ENCODE results near the gene ESRP2.

The ESRP2 gene

GRCh38 chr16:68235887-68236136 lies at the start of gene ESRP2:
ESRP2 (minus strand) TSS chr16:68236127; CDS start chr16:68236045, 82 bp downstream.
- DNase-seq: no peak

GRCh38 chr16:68285683-68286082 lies 49.8 kb upstream of the ESRP2 start:
- no peak for DNase-seq

DNA sequence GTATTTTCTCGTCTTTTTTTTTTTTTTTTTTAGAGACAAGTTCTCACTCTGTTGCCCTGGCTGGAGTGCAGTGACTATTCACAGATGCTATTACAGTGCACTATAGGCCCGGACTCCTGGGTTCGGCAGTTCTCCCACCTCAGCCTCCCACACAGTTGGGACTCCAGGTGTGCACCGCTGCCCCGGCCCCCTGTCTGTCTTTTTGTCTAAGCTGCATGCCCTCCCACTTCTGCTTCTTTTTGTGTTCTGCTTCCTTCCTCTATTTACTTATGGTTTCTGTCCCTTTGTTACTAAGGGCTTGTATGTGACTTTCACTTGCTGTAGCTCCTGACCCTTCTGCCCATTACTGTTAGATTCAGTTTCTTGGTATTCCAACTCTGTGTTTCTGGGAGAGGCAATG lies 48.9 kb upstream of the ESRP2 start:
- no peak for DNase-seq

DNA sequence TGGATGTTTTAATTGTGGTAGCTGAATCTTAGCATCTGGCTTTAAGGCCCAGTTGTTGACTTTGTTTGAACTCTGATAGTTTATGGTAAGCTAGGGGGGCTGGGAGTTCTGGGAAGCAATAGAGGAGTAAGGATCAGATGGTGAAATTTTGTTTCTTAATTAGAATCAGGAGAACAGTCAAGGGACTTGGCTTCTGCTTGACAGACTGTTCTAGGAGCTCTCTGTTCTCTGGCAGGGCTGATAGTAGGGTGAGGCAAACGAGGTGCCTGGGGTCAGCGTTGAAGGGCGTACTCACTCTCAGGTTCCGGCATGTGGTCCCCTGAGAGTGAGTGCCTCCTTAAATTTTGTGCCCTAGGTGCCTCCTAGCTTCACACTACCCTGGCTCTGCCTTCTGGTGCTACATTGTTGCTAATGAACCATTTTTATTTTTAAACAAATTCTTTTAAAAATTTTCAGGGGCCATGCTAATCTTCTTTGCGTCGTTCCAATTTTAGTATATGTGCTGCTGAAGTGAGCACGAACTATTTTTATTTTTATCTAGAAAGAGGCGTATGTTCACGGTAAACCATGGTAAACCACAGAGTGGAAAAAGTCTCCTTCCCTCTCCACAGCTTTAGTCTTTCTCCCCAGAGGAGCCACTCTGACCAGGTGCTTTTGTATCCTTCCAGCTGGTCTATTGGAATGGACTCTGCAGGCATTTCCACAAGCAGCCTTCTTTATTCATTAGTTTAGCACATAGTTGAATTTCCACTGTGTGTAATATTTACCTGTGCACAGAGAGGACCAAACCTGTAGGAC lies 48.1 kb upstream of the ESRP2 start:
- DNase-seq: no peak

DNA sequence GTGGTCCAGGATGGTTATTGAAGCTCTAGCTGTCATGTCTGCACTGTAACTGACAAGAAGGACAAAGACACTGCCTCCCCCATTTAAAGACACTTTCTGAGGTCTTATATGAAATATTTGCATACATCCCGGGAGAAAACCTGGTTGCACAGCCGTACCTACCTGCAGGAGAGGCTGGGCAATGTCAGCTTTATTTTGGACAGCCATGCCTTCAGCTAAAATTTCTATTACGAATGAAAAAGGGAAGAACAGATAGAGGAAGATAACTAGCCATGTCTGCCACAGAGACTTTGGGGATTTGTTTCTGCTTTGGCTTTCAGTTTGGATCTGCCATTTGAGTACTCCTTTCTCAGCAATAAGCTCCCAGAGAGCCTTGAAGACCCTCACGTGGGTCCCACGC lies 47.4 kb upstream of the ESRP2 start:
- no peak for DNase-seq

GRCh38 chr16:68282064-68282452 lies 46.1 kb upstream of the ESRP2 start:
- DNase-seq: no peak

- no peak for DNase-seq
Observed at GRCh38 chr16:68281368-68282063, 45.6 kb upstream of the ESRP2 start.

GRCh38 chr16:68279726-68280558 lies 44.0 kb upstream of the ESRP2 start:
- no peak for DNase-seq

- DNase-seq: no peak
Observed at GRCh38 chr16:68276223-68276622, 40.3 kb upstream of the ESRP2 start.

DNA sequence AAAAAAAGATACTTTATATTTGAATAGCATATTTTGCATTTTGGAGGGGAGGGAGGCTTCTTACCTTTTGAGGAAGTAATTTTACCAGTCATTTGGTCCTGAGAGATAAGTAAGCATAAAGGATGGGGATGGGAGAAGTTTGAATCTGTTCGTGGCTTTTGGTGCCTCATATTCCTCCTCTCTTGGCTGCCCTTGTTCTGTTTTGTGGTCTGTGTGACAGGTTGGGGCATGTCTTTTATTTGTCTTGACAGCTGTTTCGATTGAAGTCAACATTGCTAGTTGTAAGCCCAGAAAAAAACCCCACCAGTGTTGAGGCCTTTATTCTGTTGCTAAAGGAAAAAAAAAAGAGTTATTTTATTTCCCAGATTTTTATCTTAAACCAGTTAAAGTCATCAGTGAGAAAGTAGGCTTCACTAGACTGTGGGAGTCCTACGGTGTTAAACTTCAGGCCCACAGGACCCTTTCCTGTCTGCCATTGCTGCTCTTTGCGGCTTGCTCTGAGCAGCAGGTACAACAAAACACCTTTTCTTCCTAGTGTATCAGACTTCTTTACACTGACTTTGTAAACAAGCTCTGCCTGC lies 39.8 kb upstream of the ESRP2 start:
- peak; percentile 37 for DNase-seq

DNA sequence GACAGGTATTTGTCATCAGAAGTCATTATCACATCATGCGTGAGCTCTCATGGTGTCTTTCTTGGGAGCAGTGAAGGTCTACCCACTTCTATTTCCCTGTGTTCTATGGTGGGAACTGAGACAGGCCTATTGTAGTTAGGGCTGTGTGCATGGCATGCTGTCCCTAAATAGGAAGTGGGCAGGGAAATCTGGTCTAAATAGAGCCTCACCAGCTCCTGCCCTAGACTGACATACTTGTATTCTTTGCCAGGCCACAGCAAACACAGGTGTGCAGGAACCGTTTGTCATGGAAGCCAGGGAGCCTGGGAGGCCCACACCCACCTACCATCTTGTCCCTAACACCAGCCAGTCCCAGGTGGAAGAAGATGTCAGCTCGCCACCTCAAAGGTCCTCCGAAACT lies 38.5 kb upstream of the ESRP2 start:
- no peak for DNase-seq

GRCh38 chr16:68273896-68274295 lies 38.0 kb upstream of the ESRP2 start:
- DNase-seq: no peak

- DNase-seq: no peak
Observed at GRCh38 chr16:68273459-68273858, 37.5 kb upstream of the ESRP2 start.

DNA sequence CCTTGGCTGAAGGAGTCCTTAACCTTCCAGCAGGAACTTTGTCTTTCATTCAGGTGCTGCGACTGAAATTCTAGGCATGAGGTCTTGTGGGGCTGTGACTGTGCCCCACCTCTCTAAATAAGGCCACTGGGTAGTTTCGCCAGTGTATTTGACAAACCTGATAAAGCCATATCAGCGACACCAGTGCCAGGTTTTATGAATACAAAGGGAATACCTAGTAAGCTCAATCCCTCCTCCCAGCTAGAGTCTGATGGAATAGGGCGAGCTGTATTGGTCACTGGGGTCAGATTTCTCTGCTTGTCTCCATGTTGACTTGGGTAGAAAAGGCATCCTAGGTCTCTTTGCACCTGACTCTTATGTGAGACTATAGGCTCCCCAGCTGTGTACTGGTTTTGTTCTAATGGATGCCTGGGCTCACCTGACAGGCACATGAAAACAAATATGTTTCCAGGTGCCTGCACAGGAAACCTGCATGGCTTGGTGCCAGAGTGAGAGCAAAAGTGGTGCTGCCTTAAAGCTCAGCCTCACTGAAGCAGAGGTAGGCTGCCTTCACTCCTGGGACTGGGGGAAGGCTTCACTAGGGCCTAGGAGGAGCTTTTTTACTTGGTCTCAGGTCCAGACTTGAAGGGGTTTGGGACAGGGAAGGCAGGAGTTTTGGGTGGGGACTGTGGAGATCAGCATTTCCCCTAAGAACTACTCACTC lies 36.7 kb upstream of the ESRP2 start:
- DNase-seq: no peak

DNA sequence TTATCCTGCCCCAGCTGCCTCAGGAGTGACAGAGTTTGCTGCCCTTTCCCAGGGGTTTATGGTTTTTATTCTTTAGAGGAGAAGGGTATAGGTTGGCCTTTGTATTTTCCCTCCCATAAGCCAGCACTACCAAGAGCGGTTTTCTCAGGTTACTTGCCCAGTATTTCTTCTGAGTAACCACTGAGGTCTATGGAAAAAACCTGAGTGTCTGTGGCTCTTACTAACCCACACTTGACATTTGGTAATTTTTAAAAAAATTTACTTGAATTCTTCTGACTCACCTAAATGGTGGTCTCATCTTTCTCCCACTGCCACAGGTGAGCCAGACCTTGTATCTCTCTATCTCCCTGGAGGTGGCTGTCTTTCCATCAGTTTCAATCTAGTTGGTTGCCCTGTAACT lies 34.4 kb upstream of the ESRP2 start:
- DNase-seq: no peak

DNA sequence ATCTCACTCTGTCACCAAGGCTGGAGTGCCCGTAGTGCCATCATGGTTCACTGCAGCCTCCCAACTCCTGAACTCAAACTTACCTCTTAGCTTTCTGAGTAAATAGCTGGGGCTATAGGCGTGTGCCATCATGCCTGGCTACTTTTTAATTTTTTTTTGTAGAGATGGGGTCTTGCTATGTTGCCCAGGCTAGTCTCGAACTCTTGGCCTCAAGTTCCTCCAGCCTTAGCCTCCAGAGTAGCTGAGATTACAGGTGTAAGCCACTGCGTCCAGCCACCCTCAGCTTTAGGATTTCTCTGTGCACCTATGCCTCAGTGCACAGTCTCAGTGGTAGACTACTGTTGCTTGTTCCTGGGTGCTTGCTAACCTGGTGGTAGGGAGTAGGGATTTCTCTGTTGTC lies 33.9 kb upstream of the ESRP2 start:
- no peak for DNase-seq

GRCh38 chr16:68267612-68268405 lies 31.9 kb upstream of the ESRP2 start:
- DNase-seq: no peak

DNA sequence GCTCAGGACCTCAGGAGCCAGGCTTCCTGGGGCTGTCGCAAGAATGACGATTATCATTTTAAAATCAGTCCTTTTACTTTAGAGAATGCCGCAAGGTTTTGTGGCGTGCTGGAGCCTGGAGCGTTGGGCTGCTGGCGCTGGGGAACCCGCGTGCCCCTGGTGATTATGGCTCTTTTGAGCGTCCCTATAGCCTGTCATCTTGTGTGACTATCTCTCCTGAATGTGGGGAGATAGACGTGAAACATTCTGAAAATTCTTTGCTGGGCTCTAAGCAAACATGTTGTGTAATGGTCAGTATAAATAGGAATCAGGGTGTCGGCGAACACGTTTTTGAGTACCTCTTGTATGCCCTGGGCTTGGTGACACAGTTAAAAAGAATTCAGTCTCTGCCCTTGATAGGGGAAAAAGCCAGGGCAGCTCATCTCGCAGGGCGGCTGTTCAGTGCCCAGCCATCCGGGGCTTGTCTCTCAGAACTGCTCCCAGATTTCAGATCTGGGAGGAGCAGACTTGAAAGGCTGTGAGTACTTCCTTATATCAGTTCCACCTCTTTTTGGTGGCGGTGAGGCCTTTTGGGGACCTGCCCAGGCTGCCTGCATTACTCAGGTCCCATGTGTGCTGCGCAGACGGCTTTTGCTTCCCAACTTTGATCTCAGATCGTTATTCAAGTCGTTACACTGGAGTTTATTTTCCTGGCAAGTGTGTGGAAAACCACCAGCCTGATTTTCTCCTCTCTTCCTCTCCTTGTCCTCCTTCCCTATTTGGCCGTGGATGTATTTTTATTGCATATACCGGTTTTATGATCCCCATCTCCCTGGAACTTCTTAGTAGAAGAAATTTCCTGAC lies 29.4 kb upstream of the ESRP2 start:
- peak; percentile 17 for DNase-seq

DNA sequence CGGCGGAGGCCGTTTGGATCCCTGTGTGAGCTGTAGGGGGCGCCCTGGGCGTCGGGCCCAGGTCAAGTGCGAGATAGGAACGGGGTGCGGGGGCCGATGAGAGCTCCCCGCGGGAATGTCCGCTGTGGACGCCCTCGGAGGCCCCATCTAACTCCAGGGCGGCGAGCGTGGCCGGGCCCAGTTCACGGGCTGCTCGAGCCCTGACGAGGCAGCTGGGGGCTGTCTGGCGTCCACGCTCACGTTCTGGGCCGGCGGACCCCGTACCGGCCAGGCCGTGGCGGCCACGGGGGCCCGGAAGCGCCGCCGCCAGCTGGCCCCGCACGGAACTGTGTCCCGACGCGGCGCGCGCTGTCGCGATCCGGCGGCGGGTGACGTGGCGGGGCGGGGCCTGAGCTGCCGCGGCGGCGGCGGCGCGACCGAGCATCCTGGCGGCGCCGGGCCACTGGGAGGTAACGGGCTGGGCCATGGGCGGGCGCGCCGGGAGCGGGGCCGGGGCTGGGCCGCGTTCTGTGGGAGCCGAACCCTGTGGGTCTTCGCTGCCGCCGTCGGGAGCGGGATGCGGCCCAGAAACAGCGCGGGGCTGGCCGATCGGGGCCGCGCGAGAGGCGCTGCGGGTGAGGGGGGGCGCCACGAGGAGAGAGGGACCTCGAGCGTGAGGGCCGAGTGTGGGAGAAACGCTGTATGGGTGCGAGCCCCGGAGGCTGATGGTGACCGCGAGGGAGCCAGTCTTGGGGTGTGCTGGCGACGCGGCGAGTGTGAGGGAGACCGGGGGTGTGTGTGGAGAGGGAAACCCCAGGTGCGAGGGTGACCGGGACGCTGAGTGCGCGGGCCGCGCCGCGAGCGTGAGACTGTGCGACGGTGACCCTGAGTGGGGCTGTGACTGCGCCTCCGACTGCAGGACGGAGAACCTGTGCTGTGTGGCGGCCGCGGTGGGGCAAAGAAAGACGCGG lies 28.5 kb upstream of the ESRP2 start, which contains the start of gene SLC7A6:
Gene SLC7A6, plus strand, starts transcription at position 399 of the 950 bp plus-strand sequence. CDS start 10,201 bp downstream, outside the sequence.
- peak; percentile 14 for DNase-seq

Data from NCI-H526 treated with DMSO at 0.1 percent for 48 hours (cell line).